Mammary epithelial cell (primary cell): ENCODE results near the gene ADNP2.

Experiments
- EZH2 ChIP-seq: IDR thresholded peaks from 2 replicates; pipeline ENCODE4 v1.6.1; 2012; ENCODE audit warnings: low read length, inconsistent platforms, borderline replicate concordance
- TF ChIP-seq, protein P1 (sequence below), 2 donors: IDR thresholded peaks in 1 of 2; conservative IDR thresholded peaks in 1 of 2; 2 replicates each; pipeline ENCODE4 v1.5.1; 2011 to 2012; ENCODE audit warnings: inconsistent platforms in 2 of 2, low read length in 2 of 2, mild to moderate bottlenecking in 2 of 2, control low read depth in 1 of 2, low read depth in 1 of 2; ENCODE audit not compliant: insufficient read depth in 1 of 2; ENCODE audit errors: extremely low read depth in 1 of 2

DNA sequence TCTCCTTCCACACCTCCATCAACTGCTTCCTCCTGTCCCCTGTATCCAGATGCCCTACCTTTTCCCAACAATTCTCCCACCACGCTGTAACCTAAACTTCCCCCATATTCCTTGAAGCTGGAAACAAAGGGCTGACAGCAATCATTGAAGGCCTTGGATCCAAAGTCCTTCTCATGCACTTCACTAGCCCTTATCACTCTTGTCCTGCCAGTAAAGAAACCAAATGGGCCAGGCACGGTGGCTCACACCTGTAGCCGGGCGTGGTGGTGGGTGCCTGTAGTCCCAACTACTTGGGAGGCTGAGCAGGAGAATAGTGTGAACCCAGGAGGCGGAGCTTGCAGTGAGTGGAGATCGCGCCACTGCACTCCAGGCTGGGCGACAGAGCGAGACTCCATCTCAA is 11.9 kb upstream of the ADNP2 start:
- TF ChIP-seq, protein P1, sequence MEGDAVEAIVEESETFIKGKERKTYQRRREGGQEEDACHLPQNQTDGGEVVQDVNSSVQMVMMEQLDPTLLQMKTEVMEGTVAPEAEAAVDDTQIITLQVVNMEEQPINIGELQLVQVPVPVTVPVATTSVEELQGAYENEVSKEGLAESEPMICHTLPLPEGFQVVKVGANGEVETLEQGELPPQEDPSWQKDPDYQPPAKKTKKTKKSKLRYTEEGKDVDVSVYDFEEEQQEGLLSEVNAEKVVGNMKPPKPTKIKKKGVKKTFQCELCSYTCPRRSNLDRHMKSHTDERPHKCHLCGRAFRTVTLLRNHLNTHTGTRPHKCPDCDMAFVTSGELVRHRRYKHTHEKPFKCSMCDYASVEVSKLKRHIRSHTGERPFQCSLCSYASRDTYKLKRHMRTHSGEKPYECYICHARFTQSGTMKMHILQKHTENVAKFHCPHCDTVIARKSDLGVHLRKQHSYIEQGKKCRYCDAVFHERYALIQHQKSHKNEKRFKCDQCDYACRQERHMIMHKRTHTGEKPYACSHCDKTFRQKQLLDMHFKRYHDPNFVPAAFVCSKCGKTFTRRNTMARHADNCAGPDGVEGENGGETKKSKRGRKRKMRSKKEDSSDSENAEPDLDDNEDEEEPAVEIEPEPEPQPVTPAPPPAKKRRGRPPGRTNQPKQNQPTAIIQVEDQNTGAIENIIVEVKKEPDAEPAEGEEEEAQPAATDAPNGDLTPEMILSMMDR (conservative IDR thresholded peaks at IDR 0.05 in 1 of 2, IDR thresholded peaks at IDR 0.05 in 1 of 2; ENCODE audit: extremely low read depth in 1 of 2, insufficient read depth in 1 of 2, low read depth in 1 of 2, low read length in 2 of 2), result no peak
- TF ChIP-seq EZH2, result no peak
